Ishikawa (cell line): ENCODE measurements around the gene STK4.

ENCODE experiments used
- CEBPB ChIP-seq: IDR thresholded peaks from 2 replicates; pipeline ENCODE4 v1.6.1; 2012
- CREB1 ChIP-seq: IDR thresholded peaks from 2 replicates; pipeline ENCODE4 v1.6.1; 2012; ENCODE audit warnings: low read depth
- EGR1 ChIP-seq: IDR thresholded peaks from 2 replicates; pipeline ENCODE4 v1.6.1; 2012
- EP300 ChIP-seq: IDR thresholded peaks from 2 replicates; pipeline ENCODE4 v1.6.1; 2012; ENCODE audit warnings: borderline replicate concordance
- FOXM1 ChIP-seq: IDR thresholded peaks from 2 replicates; pipeline ENCODE4 v1.6.1; 2012; ENCODE audit warnings: low read depth, borderline replicate concordance
- NFIC ChIP-seq: IDR thresholded peaks from 2 replicates; pipeline ENCODE4 v1.6.1; 2012
- RAD21 ChIP-seq: IDR thresholded peaks from 2 replicates; pipeline ENCODE4 v1.6.1; 2012; ENCODE audit warnings: low read depth
- TAF1 ChIP-seq: IDR thresholded peaks from 2 replicates; pipeline ENCODE4 v1.6.1; 2012; ENCODE audit warnings: low read depth, mild to moderate bottlenecking
- TCF12 ChIP-seq: IDR thresholded peaks from 2 replicates; pipeline ENCODE4 v1.6.1; 2012; ENCODE audit warnings: low read depth
- TEAD4 ChIP-seq: IDR thresholded peaks from 2 replicates; pipeline ENCODE4 v1.6.1; 2012
- YY1 ChIP-seq: IDR thresholded peaks from 2 replicates; pipeline ENCODE4 v1.6.1; 2012; ENCODE audit warnings: low read depth
- ZBTB7A ChIP-seq: IDR thresholded peaks from 2 replicates; pipeline ENCODE4 v1.6.1; 2012; ENCODE audit warnings: low read depth
- TF ChIP-seq, protein P1 (sequence below): IDR thresholded peaks from 2 replicates; pipeline ENCODE4 v1.6.1; 2012; ENCODE audit warnings: low read depth, mild to moderate bottlenecking
- TF ChIP-seq, protein P2 (sequence below): IDR thresholded peaks from 2 replicates; pipeline ENCODE4 v1.6.1; 2012
- TF ChIP-seq, protein P3 (sequence below): IDR thresholded peaks from 2 replicates; pipeline ENCODE4 v1.6.1; 2012

STK4 gene

DNA sequence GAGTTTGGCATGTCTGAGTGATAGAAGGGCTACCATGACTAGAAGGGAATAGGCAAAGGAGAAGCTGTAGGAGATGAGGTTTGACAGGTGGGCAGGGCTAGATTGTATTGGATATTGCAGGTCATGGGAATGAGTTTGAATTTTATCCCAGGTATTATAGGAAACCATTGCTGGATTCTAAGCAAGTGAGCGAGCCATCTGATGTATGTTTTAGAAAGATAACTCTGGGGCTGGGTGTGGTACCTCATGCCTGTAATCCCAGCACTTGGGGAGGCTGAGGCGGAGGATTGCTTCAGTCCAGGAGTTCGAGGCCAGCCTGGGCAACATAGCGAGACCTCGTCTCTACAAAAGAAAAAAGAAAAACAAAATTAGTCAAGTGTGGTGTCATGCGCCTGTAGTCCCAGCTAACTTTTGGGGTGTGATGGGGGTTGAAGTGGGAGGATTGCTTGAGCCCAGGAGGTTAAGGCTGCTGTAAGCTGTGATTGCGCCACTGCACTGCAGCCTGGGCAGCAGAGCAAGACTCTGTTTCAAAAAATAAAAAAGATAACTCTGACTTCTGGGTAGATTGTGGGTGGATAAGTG is 16.9 kb downstream of the STK4 start:
- no peak for TF ChIP-seq EGR1
- no peak for TF ChIP-seq CREB1
- no peak for TF ChIP-seq FOXM1
- TF ChIP-seq EP300, result no peak
- TF ChIP-seq CEBPB, result no peak
- no peak for TF ChIP-seq ZBTB7A
- no peak for TF ChIP-seq RAD21
- TF ChIP-seq, protein P1, sequence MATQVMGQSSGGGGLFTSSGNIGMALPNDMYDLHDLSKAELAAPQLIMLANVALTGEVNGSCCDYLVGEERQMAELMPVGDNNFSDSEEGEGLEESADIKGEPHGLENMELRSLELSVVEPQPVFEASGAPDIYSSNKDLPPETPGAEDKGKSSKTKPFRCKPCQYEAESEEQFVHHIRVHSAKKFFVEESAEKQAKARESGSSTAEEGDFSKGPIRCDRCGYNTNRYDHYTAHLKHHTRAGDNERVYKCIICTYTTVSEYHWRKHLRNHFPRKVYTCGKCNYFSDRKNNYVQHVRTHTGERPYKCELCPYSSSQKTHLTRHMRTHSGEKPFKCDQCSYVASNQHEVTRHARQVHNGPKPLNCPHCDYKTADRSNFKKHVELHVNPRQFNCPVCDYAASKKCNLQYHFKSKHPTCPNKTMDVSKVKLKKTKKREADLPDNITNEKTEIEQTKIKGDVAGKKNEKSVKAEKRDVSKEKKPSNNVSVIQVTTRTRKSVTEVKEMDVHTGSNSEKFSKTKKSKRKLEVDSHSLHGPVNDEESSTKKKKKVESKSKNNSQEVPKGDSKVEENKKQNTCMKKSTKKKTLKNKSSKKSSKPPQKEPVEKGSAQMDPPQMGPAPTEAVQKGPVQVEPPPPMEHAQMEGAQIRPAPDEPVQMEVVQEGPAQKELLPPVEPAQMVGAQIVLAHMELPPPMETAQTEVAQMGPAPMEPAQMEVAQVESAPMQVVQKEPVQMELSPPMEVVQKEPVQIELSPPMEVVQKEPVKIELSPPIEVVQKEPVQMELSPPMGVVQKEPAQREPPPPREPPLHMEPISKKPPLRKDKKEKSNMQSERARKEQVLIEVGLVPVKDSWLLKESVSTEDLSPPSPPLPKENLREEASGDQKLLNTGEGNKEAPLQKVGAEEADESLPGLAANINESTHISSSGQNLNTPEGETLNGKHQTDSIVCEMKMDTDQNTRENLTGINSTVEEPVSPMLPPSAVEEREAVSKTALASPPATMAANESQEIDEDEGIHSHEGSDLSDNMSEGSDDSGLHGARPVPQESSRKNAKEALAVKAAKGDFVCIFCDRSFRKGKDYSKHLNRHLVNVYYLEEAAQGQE, result no peak
- TF ChIP-seq, protein P2, sequence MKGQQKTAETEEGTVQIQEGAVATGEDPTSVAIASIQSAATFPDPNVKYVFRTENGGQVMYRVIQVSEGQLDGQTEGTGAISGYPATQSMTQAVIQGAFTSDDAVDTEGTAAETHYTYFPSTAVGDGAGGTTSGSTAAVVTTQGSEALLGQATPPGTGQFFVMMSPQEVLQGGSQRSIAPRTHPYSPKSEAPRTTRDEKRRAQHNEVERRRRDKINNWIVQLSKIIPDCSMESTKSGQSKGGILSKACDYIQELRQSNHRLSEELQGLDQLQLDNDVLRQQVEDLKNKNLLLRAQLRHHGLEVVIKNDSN, result no peak
- no peak for TF ChIP-seq YY1
- TF ChIP-seq TEAD4, result no peak
- TF ChIP-seq, protein P3, sequence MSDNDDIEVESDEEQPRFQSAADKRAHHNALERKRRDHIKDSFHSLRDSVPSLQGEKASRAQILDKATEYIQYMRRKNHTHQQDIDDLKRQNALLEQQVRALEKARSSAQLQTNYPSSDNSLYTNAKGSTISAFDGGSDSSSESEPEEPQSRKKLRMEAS, result no peak
- TF ChIP-seq TAF1, result no peak
- TF ChIP-seq TCF12, result no peak
- no peak for TF ChIP-seq NFIC

DNA sequence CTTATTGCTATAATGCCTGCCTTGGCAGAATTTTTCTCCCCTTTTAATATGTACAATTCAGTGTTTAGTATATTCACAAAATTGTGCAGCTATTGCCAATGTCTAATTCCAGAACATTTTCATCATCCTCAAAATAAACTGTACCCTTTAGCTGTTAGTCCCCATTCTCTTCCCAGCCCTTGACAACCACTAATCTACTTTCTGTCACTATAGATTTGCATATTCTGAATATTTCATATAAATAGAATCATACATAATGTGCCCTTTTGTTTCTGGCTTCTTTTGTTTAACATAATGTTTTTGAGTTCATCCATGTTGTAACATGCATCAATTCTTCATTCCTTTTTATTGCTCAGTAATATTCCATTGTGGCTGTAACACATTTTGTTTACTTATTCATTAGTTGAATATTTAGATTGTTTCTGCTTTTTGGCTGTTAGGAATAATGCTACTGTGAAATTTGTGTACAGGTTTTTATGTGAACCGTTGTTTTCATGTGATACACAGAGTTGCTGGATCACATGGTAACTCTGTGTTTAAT is 22.4 kb downstream of the STK4 start:
- no peak for TF ChIP-seq EGR1
- no peak for TF ChIP-seq RAD21

DNA sequence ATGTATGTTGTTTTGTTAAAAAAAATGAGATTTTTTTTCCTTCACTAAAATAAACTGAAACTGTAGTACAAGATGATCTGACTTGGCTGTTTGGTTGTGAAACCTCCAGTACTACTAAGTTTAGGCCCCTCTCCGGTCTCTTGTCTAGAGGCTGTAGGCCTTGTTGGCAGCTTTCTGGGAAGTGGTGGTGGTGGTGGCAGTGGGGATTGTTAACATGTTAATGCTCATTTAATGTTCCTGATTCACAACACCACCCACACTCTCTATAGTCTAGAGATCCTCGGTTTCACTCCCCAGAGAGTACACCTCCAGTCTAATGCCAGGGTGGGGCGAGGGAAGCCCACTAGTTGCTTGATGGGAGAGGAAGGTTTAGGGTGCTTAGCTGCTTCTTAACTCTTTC is 24.1 kb downstream of the STK4 start:
- TF ChIP-seq FOXM1 (no peak), EP300 (no peak), NFIC (no peak), CREB1 (no peak), TEAD4 (no peak), TAF1 (no peak), CEBPB (no peak), TCF12 (no peak), EGR1 (no peak), YY1 (no peak), RAD21 (no peak), ZBTB7A (no peak)
- TF ChIP-seq, protein P3, result no peak
- TF ChIP-seq, protein P2, result no peak
- TF ChIP-seq, protein P1, result no peak

DNA sequence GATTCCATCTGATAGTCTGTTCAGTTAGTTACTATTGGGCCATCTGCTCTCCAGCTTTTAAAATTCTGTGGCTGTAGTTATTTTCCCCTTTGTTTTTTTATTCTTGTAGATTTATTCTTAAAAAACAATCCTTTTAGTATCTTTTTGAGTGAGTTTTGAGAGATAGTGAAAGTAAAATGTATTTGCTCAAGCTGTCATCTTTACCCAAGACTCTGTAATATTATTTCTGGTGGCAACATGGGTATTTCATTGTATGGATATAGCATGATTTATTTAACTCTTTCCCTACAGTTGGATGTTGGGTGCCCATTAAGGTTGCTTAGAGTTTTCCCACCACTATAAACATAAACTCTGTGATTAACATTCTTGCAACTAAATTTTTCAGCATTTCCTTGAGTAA is 24.6 kb downstream of the STK4 start:
- TF ChIP-seq, protein P1, result no peak
- TF ChIP-seq EP300 (no peak), CREB1 (no peak)
- TF ChIP-seq, protein P2, result no peak
